ENCODE measurements around the gene P2RX5. TPM values are rescaled to one million over a fixed set of nuclear protein-coding genes. Genes with fewer than 3 reads are reported as not detected.

P2RX5 gene
- total and polyA plus RNA-seq, 12 donors = 6.0 to 56.6 (median 12.4) TPM

DNA sequence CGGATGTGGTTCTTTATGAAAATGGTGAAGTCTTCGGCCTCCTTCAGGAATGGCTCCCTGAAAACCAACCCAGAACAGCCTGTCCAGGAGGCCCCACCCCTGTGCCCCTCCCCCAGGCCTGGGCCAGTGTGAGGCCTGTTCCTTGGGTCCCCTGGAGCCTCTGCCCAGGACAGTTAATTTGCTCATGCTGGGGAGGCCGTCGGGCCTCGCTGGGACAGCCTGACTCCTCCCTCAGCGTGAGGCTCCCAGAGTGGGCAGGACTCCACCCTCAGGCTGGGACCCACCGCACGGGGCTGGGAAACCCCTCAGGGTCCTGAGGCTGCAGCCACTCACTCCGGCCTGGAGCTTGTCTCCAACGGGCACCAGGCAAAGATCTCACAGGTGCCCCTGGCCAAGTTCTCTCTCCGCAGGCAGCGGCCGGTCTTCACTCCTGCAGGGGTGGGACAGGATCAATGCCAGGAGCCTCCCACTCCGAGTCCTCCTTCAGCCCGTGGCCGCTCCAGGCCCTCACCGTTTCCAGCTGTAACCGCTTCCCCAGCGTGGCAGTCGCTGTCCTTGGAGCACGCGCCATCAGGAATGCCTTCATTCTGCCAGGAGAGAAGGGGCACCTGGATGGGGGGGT is 5.8 kb downstream of the P2RX5 start:
- Histone ChIP-seq H3K9me3 (no peaks in the 10 kb centered on the region), H3K4me1 (peaks cover 0 to 10% (median 6%) of the 10 kb centered on the region in 9 donors), H3K4me3 (no peak overlapping the region), H3K27ac (no peak overlapping the region), H3K27me3 (peaks cover 0 to 29% (median 18%) of the 10 kb centered on the region in 7 donors), H3K36me3 (peaks cover 0 to 8% (median 0%) of the 10 kb centered on the region in 9 donors)
- TF ChIP-seq, protein P1, sequence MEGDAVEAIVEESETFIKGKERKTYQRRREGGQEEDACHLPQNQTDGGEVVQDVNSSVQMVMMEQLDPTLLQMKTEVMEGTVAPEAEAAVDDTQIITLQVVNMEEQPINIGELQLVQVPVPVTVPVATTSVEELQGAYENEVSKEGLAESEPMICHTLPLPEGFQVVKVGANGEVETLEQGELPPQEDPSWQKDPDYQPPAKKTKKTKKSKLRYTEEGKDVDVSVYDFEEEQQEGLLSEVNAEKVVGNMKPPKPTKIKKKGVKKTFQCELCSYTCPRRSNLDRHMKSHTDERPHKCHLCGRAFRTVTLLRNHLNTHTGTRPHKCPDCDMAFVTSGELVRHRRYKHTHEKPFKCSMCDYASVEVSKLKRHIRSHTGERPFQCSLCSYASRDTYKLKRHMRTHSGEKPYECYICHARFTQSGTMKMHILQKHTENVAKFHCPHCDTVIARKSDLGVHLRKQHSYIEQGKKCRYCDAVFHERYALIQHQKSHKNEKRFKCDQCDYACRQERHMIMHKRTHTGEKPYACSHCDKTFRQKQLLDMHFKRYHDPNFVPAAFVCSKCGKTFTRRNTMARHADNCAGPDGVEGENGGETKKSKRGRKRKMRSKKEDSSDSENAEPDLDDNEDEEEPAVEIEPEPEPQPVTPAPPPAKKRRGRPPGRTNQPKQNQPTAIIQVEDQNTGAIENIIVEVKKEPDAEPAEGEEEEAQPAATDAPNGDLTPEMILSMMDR (IDR thresholded peaks at IDR 0.05) = no peak
- WGBS, 2 donors = 64 to 70% methylated on average over 22 of the region's 22 CpGs
- intact Hi-C loops (cut with DNase I) = no loop called here
- no peak for DNase-seq
- no peak for ATAC-seq

DNA sequence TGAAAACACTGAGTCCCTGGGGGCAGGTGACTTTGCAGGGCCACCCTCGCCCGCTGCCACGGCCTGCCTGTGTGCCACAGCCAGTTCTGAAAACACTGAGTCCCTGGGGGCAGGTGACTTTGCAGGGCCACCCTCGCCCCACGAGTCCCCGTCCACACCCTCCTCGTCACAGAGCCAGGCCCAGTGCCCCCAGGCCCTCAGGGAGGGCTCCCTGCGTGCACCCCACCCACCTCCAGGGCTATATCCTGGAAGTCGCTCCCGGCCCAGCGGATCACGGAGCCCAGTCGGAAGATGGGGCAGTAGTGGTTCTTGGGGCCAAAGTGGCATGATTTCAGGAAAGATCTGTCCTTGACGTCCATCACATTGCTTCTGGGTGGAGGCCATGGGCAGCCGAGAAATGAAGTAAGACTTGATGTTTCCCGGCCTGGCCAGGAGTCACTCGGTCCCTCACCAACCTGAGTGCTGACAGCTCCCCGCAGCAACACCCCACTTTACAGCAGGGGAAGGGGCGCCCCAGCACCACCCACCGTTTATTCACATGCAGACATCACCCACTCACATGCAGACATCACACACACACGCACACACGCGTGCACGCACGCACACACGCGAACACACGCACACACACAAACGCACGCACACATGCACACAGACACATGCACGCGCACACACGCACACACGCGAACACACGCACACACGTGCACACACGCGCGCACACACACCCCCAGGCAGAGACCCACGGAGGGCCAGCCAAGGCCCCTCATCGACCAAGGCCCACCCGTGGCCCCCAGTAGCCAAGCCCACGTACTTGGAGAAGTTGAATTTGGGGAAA is 6.5 kb downstream of the P2RX5 start:
- Histone ChIP-seq H3K4me3 (no peak overlapping the region), H3K27ac (no peak overlapping the region), H3K36me3 (peaks cover 0 to 8% (median 0%) of the 10 kb centered on the region in 9 donors), H3K9me3 (no peaks in the 10 kb centered on the region), H3K4me1 (peaks cover 0 to 2% (median 0%) of the 10 kb centered on the region in 9 donors), H3K27me3 (peaks cover 0 to 29% (median 13%) of the 10 kb centered on the region in 7 donors)
- DNase-seq (no peak), ATAC-seq (peak in 1 of 8 donors; percentile 21)
- intact Hi-C loops (cut with DNase I) = no loop called here
- WGBS, 2 donors = 87 to 88% methylated on average over 41 to 44 of the region's 44 CpGs
- TF ChIP-seq, protein P1 (IDR thresholded peaks at IDR 0.05) = no peak

DNA sequence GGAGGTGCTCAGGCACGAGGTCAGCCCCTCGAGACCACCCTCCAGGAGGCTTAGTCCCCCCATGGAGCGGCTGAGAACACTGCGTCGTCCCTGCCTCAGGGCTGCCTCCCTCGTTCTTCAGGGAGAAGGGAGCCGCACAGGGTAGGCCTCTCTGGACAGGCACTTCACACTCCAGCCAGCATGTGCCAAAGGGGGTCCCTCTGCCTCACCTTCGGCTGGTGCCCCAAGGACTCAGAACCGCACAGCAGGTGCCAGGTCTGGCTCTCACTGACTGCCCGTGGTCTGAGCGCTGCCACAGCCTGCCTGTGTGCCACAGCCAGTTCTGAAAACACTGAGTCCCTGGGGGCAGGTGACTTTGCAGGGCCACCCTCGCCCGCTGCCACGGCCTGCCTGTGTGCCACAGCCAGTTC is 7.1 kb downstream of the P2RX5 start:
- Histone ChIP-seq H3K27ac (no peak overlapping the region), H3K9me3 (no peaks in the 10 kb centered on the region), H3K36me3 (peaks cover 0 to 8% (median 0%) of the 10 kb centered on the region in 9 donors), H3K27me3 (peaks cover 0 to 35% (median 16%) of the 10 kb centered on the region in 7 donors), H3K4me3 (no peak overlapping the region), H3K4me1 (no peaks in the 10 kb centered on the region)
- TF ChIP-seq, protein P1 (IDR thresholded peaks at IDR 0.05) = no peak
- intact Hi-C loops (cut with DNase I) = no loop called here
- peak in 2 of 8 donors; percentile 9 to 14 for ATAC-seq
- WGBS, 2 donors = 69 to 79% methylated on average over 11 to 12 of the region's 14 CpGs
- DNase-seq = no peak

DNA sequence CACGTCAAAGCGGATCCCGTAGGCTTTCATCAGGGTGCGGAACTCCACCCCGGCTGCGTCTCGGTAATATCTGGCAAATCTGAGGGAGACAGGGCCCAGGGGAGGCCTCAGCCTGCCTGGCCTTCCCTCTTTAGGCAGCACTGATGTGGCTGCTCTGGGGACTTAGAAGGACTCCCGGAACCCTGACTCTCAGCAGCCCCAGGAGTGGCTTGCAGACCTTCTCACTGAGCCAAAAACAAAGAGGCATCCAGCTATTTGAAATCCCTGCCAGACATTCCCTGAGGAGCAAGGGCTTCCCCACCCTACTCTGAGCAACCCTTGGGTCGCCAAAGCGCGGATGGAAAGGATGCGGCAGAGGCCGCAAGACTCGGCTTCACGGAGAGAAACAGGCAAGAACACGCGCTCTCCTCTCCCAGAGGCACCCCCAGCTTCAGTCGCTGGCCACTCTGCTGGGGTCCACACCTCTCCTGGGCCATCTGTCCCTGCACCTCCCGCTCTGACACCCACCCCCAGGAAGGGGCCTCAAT is 7.9 kb downstream of the P2RX5 start:
- H3K4me3 ChIP-seq = no peak overlapping the region
- WGBS, 2 donors = 43 to 46% methylated on average over 19 of the region's 19 CpGs
- peaks cover 0 to 8% (median 0%) of the 10 kb centered on the region in 9 donors for H3K36me3 ChIP-seq
- H3K4me1 ChIP-seq = peaks cover 0 to 3% (median 0%) of the 10 kb centered on the region in 9 donors
- TF ChIP-seq, protein P1 (IDR thresholded peaks at IDR 0.05) = no peak
- no peak overlapping the region for H3K27ac ChIP-seq
- no peaks in the 10 kb centered on the region for H3K9me3 ChIP-seq
- intact Hi-C loops (cut with DNase I) = no loop called here
- ATAC-seq (no peak), DNase-seq (no peak)
- peaks cover 0 to 39% (median 23%) of the 10 kb centered on the region in 7 donors for H3K27me3 ChIP-seq

Data from heart right ventricle (tissue), 16 donors.